Measurements from ENCODE around the gene BRICD5.

BRICD5 gene

DNA sequence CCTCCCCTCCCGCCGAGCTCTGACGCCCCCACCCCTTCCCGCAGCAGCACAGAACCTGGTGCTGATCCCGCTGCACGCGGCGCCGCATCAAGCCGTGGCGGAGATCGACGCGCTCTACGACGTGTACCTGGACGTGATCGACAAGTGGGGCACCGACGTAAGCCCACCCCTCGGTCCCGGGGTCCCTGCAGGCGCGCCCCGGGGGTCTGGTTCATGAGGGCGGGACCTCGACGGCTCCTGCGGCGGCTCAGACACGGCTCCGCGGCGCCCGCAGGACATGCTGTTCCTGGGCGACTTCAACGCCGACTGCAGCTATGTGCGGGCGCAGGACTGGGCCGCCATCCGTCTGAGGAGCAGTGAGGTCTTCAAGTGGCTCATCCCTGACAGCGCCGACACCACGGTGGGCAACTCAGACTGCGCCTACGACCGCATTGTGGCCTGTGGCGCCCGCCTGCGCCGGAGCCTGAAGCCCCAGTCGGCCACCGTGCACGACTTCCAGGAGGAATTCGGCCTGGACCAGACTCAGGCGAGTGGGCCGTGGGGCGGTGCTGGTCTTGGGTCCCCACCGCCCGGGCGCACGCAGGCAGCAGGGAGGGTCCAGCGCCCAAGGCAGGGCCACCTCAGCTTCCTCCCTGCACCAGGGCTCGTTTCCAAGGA is 27.0 kb upstream of the BRICD5 start:
- no peak overlapping the region for H3K4me3 ChIP-seq (ENCODE audit: low read depth, low read length)

DNA sequence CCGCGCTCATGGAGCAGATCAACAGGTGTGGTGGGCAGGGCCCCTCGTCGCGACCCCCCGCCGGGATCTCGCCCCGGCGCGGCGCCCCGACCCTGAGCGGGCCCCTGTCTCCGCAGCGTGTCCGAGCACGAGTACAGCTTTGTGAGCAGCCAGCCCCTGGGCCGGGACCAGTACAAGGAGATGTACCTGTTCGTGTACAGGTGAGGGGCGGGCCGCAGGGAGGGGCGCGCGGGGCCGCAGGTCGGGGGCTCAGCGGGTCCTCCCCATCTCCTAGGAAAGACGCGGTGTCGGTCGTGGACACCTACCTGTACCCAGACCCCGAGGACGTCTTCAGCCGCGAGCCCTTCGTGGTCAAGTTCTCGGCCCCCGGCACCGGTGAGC is 26.4 kb upstream of the BRICD5 start:
- H3K4me3 ChIP-seq (ENCODE audit: low read depth, low read length), result peak overlapping the region; percentile 13

DNA sequence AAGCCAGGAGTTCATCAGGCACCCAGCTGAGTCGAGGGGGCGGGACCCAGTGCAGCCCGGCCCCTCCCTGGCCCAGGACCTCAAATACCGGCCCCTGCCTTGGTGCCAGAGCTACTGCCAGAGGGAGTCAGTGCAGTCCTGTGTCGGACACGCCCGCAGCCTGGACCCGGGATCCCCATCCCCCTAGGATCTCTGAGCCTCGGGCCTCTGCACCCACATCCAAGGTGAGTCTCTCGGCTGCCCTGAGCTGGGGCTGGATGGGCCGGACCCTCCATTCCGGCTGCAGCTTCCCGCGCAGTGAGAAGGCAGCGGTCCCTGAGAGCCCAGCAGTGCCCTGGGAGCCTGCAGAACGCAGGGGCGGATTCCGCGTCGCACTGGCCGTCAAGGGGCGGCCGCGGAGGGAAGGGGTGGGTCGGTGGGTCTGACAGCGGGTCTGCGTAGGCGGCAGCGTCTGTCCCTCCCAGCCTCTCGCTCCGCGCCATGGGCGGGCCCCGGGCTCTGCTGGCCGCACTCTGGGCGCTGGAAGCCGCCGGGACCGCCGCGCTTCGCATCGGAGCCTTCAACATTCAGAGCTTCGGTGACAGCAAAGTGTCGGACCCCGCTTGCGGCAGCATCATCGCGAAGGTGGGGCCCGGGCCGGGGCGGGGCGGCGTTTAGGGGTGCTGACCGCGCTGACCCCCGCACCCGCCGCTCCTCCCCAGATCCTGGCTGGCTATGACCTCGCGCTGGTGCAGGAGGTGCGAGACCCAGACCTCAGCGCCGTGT is 25.9 kb upstream of the BRICD5 start, which contains the start of gene DNASE1L2:
Gene DNASE1L2, plus strand, starts transcription at position 108 of the 765 bp plus-strand sequence. Its CDS starts 373 bp downstream, at position 481.
- peak within 1 kb of the TSS; percentile 13 for H3K4me3 ChIP-seq (ENCODE audit: low read depth, low read length)

DNA sequence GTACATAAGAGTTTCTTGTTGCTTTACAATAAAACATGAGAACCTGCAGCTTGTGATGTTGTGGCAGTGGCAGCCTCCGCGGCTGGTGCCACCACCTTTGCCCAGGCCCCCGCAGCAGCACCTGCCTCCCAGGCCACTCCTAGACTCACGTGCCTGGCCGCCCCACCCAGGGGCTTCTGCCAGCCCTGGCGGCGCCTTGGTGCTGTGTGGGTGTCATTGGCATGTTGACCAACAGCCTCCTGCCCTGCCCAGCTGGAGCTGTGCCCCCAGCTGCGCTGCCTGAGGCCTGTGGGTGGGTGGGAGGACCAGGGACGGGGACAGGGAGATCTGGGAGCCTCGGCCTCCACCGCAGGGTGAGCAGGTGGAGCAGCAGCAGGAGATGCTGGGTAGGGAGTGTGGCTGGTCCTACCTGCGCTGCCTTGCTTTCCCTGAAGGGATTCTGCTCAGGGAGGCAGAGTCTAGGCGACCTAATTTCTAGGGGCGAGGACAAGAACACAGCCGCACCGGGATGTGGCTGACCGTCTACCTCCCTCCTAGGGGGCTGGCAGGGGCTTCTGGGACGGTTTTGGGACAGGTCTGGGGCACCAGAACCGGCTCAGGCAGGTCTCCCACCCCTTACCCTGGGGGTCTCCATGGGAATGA is 25.2 kb upstream of the BRICD5 start:
- H3K4me3 ChIP-seq (ENCODE audit: low read depth, low read length), result no peak overlapping the region

DNA sequence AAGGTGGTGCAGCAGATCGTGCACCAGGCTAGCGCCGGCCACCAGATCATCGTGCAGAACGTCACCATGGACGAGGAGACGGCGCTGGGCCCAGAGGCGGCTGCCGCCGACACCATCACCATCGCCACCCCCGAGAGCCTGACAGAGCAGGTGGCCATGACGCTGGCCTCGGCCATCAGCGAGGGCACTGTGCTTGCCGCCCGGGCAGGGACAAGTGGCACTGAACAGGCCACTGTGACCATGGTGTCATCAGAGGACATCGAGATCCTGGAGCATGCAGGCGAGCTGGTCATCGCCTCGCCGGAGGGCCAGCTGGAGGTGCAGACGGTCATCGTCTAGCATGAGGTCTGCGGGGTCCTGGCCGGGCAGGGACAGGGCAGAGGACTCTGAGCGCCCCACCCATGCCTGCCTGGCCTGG is 24.6 kb upstream of the BRICD5 start:
- H3K4me3 ChIP-seq (ENCODE audit: low read depth, low read length), result no peak overlapping the region

DNA sequence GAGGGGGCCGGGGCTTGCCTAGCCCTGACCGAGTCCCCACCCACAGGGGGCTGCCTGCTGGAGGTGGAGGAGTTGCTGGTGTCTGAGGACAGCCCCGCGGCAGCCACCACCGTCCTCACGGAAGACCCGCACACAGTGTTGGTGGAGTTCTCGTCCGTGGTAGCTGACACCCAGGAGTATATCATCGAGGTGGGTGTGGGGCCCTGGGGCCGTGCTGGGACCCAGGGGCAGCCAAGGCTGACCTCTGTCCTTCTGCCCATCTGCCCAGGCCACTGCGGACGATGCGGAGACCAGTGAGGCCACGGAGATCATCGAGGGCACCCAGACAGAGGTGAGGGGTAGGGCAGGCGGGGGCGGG is 24.1 kb upstream of the BRICD5 start:
- no peak overlapping the region for H3K4me3 ChIP-seq (ENCODE audit: low read depth, low read length)

DNA sequence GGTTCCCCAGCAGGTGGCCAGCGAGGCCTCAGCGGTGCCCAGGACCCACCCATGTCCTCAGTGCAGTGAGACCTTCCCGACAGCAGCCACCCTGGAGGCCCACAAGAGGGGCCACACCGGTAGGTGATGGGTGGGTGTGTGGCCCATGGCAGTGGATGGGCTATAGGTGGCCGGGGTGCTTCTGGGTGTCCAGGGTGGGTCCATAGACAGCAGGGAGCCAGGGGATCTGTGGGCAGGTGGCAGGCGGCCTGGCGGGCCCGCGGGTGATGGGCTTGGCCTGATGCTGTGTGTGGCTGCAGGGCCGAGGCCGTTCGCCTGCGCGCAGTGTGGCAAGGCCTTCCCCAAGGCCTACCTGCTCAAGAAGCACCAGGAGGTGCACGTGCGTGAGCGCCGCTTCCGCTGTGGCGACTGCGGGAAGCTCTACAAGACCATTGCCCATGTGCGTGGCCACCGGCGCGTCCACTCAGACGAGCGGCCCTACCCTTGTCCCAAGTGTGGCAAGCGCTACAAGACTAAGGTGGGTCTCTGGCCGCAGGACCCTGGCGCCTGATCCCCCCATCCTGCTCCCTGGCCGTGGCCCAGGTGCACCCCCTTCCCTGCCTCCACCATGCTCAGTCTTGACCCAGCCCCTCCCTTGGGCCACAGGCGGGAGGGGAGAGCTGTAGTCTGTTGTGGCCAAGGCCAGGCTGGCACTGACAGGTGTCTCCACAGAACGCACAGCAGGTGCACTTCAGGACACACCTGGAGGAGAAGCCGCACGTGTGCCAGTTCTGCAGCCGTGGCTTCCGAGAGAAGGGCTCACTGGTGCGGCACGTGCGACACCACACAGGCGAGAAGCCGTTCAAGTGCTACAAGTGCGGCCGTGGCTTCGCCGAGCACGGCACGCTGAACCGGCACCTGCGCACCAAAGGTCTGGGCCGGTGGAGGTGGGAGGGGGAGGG is 23.5 kb upstream of the BRICD5 start:
- no peak overlapping the region for H3K4me3 ChIP-seq (ENCODE audit: low read depth, low read length)

DNA sequence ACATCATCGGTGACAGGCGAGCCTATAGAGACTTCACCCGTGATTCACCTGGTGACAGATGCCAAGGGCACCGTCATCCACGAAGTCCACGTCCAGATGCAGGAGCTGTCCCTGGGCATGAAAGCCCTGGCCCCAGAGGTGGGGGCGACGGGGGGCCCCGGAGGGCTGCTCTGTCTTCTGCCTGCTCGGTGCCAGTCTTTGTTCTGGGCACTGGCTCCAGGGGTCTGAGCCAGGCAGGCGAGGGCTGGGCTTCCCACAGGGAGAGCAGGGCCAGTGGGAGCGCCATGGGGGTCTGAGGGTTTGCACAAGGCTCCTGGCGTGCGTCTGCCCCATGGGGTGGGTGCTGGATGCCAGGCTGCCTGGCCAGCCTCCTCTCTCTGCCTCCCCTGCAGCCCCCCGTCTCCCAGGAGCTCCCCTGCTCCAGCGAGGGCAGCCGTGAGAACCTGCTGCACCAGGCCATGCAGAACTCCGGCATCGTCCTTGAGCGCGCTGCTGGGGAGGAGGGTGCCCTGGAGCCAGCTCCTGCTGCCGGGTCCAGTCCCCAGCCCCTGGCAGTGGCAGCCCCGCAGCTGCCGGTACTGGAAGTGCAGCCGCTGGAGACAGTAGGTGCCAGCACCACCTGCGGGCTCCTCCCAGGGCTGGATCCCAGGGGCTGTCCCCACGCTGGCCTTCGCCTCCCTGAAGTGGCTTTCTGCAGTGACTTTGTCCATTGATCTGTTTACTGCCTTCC is 22.5 kb upstream of the BRICD5 start:
- no peak overlapping the region for H3K4me3 ChIP-seq (ENCODE audit: low read depth, low read length)

DNA sequence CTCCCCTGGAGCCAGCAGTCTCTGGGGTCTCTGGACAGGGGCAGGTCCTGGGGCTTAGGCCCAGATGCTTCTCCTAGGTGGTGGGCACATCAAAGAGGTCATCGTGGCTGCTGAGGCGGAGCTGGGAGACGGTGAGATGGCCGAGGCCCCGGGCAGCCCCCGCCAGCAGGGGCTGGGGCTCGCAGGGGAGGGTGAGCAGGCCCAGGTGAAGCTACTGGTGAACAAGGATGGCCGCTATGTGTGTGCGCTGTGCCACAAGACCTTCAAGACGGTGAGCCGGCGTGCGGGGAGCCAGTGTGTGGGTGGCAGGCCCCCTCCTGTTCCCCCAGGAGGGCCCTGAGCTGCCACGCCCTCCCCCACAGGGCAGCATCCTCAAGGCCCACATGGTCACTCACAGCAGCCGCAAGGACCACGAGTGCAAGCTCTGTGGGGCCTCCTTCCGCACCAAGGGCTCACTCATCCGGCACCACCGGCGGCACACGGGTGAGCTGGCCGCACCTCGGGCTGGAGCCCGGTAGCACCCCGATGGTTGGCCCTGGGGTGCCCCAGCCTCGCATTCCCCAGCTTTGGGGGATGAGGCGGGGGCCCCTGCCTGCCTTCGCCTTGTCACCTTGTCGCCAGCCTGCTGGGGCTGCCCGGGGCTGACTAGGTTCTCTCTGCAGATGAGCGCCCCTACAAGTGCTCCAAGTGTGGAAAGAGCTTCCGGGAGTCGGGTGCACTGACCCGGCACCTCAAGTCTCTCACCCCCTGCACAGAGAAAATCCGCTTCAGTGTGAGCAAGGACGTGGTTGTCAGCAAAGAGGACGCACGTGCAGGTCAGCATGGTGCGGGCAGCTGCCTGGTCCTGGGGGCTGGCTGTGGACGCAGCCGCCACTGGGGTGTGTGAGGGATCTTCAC is 21.7 kb upstream of the BRICD5 start:
- no peak overlapping the region for H3K4me3 ChIP-seq (ENCODE audit: low read depth, low read length)

DNA sequence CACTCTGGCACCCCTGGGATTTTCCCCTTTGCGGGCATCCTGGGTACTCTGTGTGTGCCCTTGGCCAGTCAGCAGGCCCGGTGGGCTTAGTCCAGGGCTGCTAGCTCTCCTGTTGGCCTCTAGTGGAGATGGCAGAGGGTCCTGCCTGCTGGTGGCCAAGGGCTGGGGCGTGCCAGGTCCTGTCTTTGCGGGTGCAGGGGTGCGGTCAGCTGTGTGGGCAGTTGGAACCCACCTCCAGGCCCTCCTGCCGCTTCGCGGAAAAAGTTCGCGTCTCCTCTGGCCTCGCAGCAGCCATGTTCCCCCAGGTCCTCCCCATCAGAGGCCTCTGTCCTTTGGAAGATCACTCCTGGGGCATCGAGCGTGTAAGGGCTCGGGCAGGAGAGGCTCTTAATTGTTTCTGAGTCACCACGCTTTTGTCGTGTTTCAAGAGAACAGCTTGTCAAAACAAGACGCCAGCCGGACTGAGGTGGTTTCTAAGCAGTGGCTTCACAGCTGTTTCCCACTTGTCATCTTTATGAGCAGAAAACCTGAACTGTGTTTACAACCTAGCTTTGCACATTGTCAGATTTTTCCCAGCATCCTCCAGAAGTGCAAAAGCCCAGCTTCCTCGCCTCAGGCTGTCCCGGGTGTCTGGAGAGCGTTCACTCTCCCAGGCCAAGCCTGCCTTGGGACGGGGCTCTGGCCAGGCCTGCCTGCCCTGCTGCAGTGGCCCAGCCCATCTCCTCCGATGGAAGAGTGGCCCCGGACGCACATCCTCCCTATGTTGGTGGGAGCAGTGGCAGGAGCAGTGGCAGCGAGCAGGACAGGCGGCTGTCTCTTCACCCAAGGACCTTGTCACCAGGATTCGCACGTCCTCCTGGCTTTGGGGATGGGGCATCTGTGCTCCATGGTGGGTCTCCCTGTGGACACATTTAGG is 20.6 kb upstream of the BRICD5 start:
- H3K4me3 ChIP-seq (ENCODE audit: low read depth, low read length), result no peak overlapping the region

DNA sequence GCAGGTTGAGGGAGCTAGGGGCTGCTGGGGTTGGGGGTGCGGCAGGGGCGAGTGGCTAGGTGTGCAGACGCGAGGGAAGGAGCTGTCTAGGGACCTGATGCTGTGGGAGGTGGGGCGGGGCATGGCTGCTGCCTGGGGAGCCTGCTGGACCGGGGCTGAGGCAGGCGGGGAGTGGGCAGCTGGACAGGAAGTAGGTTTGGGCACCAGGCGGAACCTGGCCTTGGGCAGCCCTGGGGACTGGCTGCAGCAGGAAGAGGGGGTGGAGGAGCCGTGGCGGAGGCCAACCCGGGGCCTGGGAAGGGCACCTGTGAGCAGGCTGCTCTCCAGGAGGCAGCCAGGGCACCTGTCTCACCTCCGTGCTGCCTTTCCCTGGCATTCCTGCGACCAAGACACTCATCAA is 19.7 kb upstream of the BRICD5 start:
- no peak overlapping the region for H3K4me3 ChIP-seq (ENCODE audit: low read depth, low read length)

DNA sequence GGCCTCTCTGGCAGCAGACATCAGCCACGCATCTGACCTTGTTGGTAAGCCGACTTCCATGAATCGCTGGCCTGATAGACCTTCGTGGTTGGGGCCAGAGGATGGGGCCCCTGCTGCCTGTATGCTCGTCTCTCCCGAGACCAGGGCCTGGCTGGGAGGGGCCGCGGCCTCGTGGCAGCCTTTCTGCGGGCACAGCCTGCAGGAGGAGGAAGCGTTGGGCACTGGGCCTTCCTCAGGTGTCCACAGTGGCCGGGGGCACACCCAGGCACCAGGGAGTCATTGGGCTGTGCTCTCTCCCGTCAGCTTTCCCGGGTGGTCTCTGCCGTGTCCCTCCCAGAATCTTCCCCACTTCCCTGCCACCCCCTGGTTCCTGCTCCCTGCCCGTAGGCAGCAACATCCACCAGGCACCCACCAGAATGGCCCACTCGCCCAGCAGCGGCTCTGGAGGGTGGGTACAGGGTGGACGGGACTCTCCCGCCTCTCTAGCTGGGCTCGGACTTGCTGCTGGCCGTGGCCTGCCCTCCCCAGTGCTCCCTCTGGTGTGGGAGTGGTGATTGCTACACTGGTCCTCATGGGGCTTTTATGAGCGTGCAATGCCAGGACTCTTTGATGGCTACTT is 19.1 kb upstream of the BRICD5 start:
- H3K4me3 ChIP-seq (ENCODE audit: low read depth, low read length), result no peak overlapping the region

DNA sequence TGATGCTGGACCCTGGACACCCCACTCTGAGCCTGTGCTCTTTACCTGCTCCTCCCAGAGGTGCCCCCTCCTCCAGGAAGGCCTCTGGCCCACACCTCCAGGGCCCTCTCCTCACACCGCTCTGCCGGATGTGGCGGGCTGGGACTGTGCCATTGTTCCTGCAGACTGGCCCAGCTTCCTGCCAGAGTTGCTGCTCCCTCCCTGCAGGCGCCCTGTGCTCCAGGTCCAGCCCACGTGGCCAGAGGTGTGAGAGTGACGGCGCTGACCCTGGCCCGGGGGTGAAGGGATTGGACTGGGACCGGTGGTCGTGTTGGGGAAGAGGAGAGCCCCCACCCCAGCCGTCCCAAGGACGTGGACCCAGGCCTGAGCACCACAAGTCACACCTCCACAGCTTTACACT is 18.4 kb upstream of the BRICD5 start:
- H3K4me3 ChIP-seq (ENCODE audit: low read depth, low read length), result no peak overlapping the region

DNA sequence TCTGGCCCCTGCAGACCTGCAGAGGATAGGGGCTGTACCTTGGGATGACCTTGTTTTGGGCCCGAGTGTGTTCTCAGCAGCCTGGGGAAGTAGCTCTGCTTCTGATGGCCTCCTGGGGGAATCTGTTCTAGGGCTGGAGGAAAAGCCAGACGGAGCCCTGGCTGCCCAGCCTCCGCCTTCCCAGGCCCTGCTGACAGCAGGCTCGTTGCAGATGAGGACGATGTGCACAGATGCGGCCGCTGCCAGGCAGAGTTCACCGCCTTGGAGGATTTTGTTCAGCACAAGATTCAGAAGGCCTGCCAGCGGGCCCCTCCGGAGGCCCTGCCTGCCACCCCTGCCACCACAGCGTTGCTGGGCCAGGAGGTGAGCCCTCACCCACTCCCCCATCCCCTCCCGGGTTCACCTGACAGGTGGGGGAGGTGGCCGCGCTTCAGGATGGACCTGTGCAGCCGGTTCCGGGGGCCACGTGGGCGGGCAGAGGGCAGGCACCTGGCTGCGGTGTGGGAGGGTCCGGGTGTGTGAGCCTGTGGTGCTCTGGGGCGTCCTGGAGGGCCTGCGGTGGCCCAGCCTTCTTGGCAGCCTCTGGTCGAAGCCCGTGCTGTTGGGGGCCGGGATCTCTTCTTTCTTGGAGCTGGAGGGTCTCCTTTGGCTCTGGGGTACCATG is 17.6 kb upstream of the BRICD5 start:
- no peak overlapping the region for H3K4me3 ChIP-seq (ENCODE audit: low read depth, low read length)

DNA sequence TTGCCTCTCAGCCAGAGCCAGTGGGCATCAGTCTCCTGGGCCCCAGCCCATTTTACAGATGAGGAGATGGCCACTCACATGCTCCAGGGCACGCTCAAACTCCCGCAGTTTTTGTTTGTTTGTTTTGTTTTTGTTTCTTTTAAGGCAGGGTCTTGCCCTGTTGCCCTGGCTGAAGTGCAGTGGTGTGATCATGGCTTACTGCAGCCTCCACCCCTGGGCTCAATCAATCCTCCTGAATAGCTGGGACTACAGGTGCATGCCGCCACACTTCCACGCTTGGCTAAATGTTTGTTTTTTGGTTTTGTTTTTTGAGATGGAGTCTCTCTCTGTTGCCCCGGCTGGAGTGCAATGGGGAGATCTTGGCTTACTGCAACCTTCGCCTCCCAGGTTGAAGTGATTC is 16.3 kb upstream of the BRICD5 start:
- H3K4me3 ChIP-seq (ENCODE audit: low read depth, low read length), result no peak overlapping the region

DNA sequence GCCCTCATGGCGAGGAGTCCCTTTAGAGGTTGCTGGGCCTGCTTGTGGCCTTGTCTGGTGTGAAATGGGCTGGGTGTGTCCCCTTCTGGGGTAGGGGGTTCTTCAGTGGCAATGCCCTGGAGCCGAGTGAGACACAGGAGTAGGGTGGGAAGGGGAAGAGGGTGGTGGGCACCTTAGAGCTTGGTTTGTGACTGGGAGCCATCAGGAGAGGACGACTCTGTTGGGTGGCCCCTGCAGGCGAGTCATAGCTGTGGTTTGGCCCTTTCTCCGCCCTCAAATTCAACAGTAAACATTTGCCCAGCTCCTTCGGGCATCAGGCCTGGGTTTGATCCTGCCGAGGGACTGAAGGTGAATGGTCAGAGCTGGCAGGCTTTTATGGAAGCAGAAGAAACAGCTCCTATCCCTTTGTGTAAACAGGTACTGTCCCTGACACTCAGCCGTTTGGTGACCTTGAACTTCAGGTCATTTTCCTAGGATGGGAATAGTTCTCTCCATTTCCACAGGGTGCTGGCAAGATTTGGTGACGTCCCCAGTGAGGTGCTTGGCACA is 15.7 kb upstream of the BRICD5 start:
- H3K4me3 ChIP-seq (ENCODE audit: low read depth, low read length), result no peak overlapping the region

DNA sequence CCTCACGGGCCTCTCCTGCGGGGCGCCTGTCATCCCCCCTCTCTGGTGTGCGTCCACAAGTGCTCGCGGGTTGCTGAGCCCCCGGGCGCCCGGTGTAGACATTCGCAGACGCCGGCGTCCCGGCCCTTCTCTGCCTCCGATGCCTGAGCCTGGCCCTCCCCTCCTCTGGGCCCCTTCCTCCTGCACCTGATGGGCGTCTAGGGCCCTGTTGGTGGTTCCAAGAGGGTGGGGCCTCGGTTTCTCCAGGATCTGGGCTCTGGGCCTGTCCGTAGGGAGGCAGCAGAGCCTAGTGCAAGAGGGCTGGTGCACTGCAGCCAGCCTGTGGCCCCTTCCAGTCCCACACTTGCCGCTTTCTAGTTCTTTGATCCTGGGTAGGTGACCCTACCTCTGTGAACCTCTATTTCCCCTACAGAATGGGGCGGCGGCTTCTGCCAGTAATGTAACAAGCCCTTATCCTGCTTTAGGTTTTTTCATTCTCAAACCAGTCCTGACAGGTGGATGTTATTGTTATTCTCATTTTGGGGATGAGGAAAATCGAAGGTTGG is 13.4 kb upstream of the BRICD5 start:
- H3K4me3 ChIP-seq (ENCODE audit: low read depth, low read length), result peak overlapping the region; percentile 82
